ENCODE results near the gene CCDC141.

CCDC141 gene

DNA sequence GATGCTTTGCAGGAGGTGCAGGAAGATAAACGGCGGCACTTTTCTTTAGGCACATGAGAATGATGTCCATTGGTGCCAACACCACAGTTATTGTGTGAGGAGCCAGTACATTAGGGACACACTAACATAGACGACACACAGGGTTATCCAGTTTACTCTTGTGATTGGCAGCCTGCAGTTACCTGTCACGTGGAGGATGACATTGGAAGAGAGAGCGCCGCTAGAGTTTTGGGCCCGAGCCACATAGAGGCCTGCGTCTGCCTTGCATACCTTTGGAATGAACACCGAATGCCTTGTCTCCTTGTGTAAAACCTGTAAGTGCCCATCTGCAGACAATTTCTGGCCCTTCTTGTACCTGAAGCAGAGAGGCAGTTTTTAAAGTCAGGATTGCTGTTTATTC lies 215.9 kb downstream of the CCDC141 start:
- no peak for DNase-seq (ENCODE audit: extremely low read depth, insufficient read length)
- TF ChIP-seq, protein P1, sequence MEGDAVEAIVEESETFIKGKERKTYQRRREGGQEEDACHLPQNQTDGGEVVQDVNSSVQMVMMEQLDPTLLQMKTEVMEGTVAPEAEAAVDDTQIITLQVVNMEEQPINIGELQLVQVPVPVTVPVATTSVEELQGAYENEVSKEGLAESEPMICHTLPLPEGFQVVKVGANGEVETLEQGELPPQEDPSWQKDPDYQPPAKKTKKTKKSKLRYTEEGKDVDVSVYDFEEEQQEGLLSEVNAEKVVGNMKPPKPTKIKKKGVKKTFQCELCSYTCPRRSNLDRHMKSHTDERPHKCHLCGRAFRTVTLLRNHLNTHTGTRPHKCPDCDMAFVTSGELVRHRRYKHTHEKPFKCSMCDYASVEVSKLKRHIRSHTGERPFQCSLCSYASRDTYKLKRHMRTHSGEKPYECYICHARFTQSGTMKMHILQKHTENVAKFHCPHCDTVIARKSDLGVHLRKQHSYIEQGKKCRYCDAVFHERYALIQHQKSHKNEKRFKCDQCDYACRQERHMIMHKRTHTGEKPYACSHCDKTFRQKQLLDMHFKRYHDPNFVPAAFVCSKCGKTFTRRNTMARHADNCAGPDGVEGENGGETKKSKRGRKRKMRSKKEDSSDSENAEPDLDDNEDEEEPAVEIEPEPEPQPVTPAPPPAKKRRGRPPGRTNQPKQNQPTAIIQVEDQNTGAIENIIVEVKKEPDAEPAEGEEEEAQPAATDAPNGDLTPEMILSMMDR (IDR thresholded peaks at IDR 0.05; ENCODE audit: insufficient read depth, low read length, poor library complexity, severe bottlenecking), result no peak
- no peaks in the 10 kb centered on the region for H3K27me3 ChIP-seq (replicated peaks; ENCODE audit: control insufficient read depth, insufficient read depth, low read length)
- no peaks in the 10 kb centered on the region for H3K36me3 ChIP-seq (ENCODE audit: control insufficient read depth, insufficient read depth, low read length)
- H3K4me3 ChIP-seq (replicated peaks; ENCODE audit: low read depth, low read length), result no peak overlapping the region

DNA sequence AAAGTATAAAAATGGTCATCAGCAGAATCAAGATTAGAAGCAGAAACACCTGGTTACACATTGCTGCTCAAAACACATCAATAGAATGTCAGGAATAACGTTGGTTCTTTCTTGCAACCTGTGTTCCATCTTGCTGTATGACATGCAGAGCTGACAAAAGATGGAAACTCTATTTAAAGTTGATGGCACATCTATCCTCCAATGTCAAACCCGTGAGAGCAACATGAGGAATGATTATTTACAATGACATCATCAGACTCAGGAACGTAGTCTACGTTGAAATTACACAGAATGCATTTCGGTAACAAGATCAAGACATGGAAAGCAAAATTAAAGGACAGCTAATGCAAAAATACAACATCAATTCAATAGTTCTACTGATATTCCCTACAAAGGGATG lies 216.6 kb downstream of the CCDC141 start:
- H3K4me3 ChIP-seq (replicated peaks; ENCODE audit: low read depth, low read length), result no peak overlapping the region
- no peak for DNase-seq (ENCODE audit: extremely low read depth, insufficient read length)
- no peaks in the 10 kb centered on the region for H3K36me3 ChIP-seq (ENCODE audit: control insufficient read depth, insufficient read depth, low read length)
- no peaks in the 10 kb centered on the region for H3K27me3 ChIP-seq (replicated peaks; ENCODE audit: control insufficient read depth, insufficient read depth, low read length)
- TF ChIP-seq, protein P1 (IDR thresholded peaks at IDR 0.05; ENCODE audit: insufficient read depth, low read length, poor library complexity, severe bottlenecking), result no peak

DNA sequence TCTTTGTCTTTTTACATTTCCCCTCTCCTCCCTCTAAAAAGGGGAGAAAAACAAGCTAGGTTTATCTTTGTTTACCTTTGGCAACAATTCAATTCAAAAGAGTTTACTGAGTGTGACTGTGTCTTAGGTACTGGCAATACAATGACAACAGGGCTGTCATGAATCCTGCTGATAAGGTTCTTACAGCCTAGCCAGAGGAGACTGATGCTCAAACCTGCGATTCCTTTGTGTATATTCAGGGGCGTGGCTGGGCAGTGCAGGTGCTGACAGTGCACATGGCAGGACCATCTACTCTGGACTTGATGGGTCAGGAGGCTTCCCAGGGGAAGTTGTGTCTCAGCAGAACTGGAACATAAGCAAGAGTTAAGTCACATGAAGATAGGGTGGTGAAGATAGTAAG lies 219.5 kb downstream of the CCDC141 start:
- Histone ChIP-seq H3K36me3 (ENCODE audit: control insufficient read depth, insufficient read depth, low read length) (no peaks in the 10 kb centered on the region), H3K27me3 (replicated peaks; ENCODE audit: control insufficient read depth, insufficient read depth, low read length) (no peaks in the 10 kb centered on the region), H3K4me3 (replicated peaks; ENCODE audit: low read depth, low read length) (no peak overlapping the region)
- no peak for DNase-seq (ENCODE audit: extremely low read depth, insufficient read length)
- TF ChIP-seq, protein P1 (IDR thresholded peaks at IDR 0.05; ENCODE audit: insufficient read depth, low read length, poor library complexity, severe bottlenecking), result no peak

DNA sequence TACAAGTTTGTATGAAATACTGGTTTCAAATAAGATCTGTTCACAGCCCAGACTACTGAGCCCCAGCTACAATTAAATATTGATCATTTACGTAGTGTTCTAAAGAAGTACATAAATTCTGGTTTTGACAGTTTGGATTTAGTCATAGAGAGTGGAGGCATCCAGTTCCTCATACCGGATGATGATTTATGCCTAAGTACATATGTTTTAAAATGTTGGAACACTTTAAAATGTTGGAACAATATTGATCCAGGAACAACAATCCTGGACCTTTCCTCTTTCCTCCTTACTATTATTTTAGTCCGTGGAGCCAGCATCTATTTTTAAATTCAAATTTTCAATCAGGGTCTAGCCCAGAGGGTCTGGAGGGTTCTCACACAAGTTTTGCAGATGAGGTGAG lies 220.0 kb downstream of the CCDC141 start:
- Histone ChIP-seq H3K36me3 (ENCODE audit: control insufficient read depth, insufficient read depth, low read length) (no peaks in the 10 kb centered on the region), H3K27me3 (replicated peaks; ENCODE audit: control insufficient read depth, insufficient read depth, low read length) (no peaks in the 10 kb centered on the region), H3K4me3 (replicated peaks; ENCODE audit: low read depth, low read length) (no peak overlapping the region)
- TF ChIP-seq, protein P1 (IDR thresholded peaks at IDR 0.05; ENCODE audit: insufficient read depth, low read length, poor library complexity, severe bottlenecking), result no peak
- no peak for DNase-seq (ENCODE audit: extremely low read depth, insufficient read length)

DNA sequence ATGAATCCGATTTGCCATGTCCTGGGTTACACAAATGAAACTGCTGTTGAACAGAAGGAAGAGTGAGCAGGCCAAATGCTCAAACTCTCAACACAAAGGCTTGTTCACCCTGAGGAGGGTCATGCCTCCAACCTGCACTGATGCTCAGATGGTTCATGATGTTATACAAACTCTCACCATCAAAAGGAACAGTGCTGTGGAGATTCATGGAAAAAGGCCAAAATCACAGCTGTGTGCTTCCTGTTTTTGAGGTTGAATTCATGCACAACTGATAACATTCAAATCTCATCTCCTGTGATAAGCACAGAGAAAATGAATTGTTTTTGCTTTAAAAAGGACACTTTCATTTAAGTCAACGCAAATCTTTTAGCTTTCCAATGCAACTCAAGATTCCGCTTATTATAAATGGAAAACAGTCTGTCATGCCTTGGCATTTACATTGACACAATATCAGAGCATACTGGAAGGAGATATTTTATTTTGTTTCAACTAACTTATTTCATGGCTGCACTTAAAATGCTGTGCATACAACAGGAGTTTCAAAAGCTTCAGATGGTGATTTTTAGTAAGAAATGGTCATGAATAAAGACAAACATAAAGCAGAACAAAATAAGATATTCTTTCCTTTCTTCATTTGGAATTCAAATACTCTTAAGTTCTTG lies 220.5 kb downstream of the CCDC141 start:
- TF ChIP-seq, protein P1 (IDR thresholded peaks at IDR 0.05; ENCODE audit: insufficient read depth, low read length, poor library complexity, severe bottlenecking), result no peak
- no peaks in the 10 kb centered on the region for H3K27me3 ChIP-seq (replicated peaks; ENCODE audit: control insufficient read depth, insufficient read depth, low read length)
- H3K36me3 ChIP-seq (ENCODE audit: control insufficient read depth, insufficient read depth, low read length), result no peaks in the 10 kb centered on the region
- no peak overlapping the region for H3K4me3 ChIP-seq (replicated peaks; ENCODE audit: low read depth, low read length)
- DNase-seq (ENCODE audit: extremely low read depth, insufficient read length), result no peak

DNA sequence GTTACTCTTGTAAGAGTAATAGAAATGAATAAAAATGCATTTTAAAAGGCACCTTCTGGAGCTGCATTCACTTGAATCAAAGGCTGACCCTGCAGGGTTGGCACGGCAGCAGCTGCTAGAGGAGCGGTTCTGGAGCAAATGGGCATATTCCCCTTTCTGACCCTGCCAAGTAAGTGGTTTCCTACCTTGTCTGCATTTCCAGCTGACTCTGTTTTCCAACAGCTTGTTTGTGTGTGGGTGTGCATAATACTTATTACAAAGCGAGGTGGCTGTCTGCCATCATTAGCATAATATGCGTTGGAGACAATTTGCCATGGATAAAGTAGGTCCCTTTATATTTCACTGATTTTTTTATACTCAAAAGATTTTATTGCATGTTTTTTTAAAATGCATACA lies 221.5 kb downstream of the CCDC141 start:
- Histone ChIP-seq H3K27me3 (replicated peaks; ENCODE audit: control insufficient read depth, insufficient read depth, low read length) (no peaks in the 10 kb centered on the region), H3K4me3 (replicated peaks; ENCODE audit: low read depth, low read length) (no peak overlapping the region), H3K36me3 (ENCODE audit: control insufficient read depth, insufficient read depth, low read length) (no peaks in the 10 kb centered on the region)
- DNase-seq (ENCODE audit: extremely low read depth, insufficient read length), result no peak
- TF ChIP-seq, protein P1 (IDR thresholded peaks at IDR 0.05; ENCODE audit: insufficient read depth, low read length, poor library complexity, severe bottlenecking), result no peak

Measured in GM06990 (cell line).